MCF 10A (cell line): Measurements from ENCODE around the gene PDE4D. TPM values are rescaled to one million over a fixed set of nuclear protein-coding genes. Genes with fewer than 3 reads are reported as not detected.

Experiments
- BruUV-seq: library from RNA; stranded (reverse); fragments of 400-500 nt; replicated peaks from 2 replicates; lab custom pipeline; 2021; lab: Mats Ljungman, UMichigan
- CTCF ChIA-PET: fragments of 300-600 bp; sonication (Branson Sonifier 250); formaldehyde crosslinking; extraction: SDS; loops from one replicate; lab custom pipeline; 2021; ENCODE audit warnings: antibody characterized with exemption, inconsistent platforms; lab: Yijun Ruan, JAX
- POLR2A ChIA-PET: fragments of 300-600, 350-650 bp; sonication (Branson Sonifier 250); formaldehyde crosslinking; extraction: SDS; loops from one replicate; lab custom pipeline; 2020; ENCODE audit warnings: antibody characterized with exemption, inconsistent platforms; lab: Yijun Ruan, JAX
- DNase-seq: peaks from one replicate; pipeline ENCODE4 v3.0.0-alpha.2; 2018; ENCODE audit not compliant: unreplicated experiment
- H3K27ac Mint-ChIP-seq: one replicate; pipeline ENCODE4 v1.8.0; 2022; ENCODE audit warnings: mild to moderate bottlenecking, low read depth, mixed read lengths; ENCODE audit not compliant: unreplicated experiment
- H3K27me3 Mint-ChIP-seq: one replicate; pipeline ENCODE4 v1.8.0; 2022; ENCODE audit warnings: mixed read lengths; ENCODE audit not compliant: insufficient read depth, unreplicated experiment
- H3K36me3 Mint-ChIP-seq: one replicate; pipeline ENCODE4 v1.8.0; 2022; ENCODE audit warnings: mild to moderate bottlenecking, moderate library complexity, mixed read lengths; ENCODE audit not compliant: insufficient read depth, unreplicated experiment
- H3K4me1 Mint-ChIP-seq: one replicate; pipeline ENCODE4 v1.8.0; 2022; ENCODE audit warnings: mixed read lengths; ENCODE audit not compliant: insufficient read depth, unreplicated experiment
- H3K4me3 Mint-ChIP-seq: one replicate; pipeline ENCODE4 v1.8.0; 2022; ENCODE audit warnings: mild to moderate bottlenecking, moderate library complexity, mixed read lengths; ENCODE audit not compliant: unreplicated experiment
- H3K9me3 Mint-ChIP-seq: one replicate; pipeline ENCODE4 v1.8.0; 2022; ENCODE audit warnings: mixed read lengths; ENCODE audit not compliant: unreplicated experiment
- CTCF ChIP-seq: fragments of 200-600 bp; IDR thresholded peaks from one replicate; pipeline ENCODE4 v1.8.0; 2022; ENCODE audit warnings: antibody characterized with exemption, mild to moderate bottlenecking; ENCODE audit not compliant: unreplicated experiment
- intact Hi-C: fragments of 100-400 bp; cut with micrococcal nuclease; formaldehyde crosslinking; loops from 2 replicates; pipeline ENCODE4 v1.14.1; 2022
- total RNA-seq: library from RNA; stranded (reverse); gene quantifications from 2 replicates; pipeline ENCODE4 v1.2.3, GENCODE V29; 2022

PDE4D gene
- total RNA-seq, 1 experiment from 2014 or later = 85.0 TPM

- intact Hi-C loops = no loop called here
- no peak for DNase-seq
- H3K36me3 Mint-ChIP-seq = no peaks in the 10 kb centered on the region
- POLR2A ChIA-PET = interaction anchor here (0.7 to 1.2 kb wide), 2 partner anchors 15 to 549 kb away, joined by 3 to 4 read pairs; no protein-coding TSS in a partner anchor
- H3K4me3 Mint-ChIP-seq = no peak overlapping the region
- no peak overlapping the region for H3K27ac Mint-ChIP-seq
- peaks cover 2% of the 10 kb centered on the region for H3K4me1 Mint-ChIP-seq
- H3K9me3 Mint-ChIP-seq = no peaks in the 10 kb centered on the region
- BruUV-seq = no TSS peak
- CTCF ChIA-PET = no interaction called here
- no peaks in the 10 kb centered on the region for H3K27me3 Mint-ChIP-seq
- no peak for TF ChIP-seq CTCF
These were observed 359.8 kb downstream of the PDE4D start for GRCh38 chr5:59533730-59534108.

- CTCF ChIA-PET = no interaction called here
- no peaks in the 10 kb centered on the region for H3K36me3 Mint-ChIP-seq
- no peak overlapping the region for H3K4me3 Mint-ChIP-seq
- TF ChIP-seq CTCF = no peak
- BruUV-seq = no TSS peak
- no peak overlapping the region for H3K27ac Mint-ChIP-seq
- no peak for DNase-seq
- intact Hi-C loops = no loop called here
- H3K9me3 Mint-ChIP-seq = no peaks in the 10 kb centered on the region
- no peaks in the 10 kb centered on the region for H3K27me3 Mint-ChIP-seq
- POLR2A ChIA-PET = interaction anchor here (0.7 to 1.2 kb wide), 2 partner anchors 16 to 549 kb away, joined by 3 to 4 read pairs; no protein-coding TSS in a partner anchor
- H3K4me1 Mint-ChIP-seq = peaks cover 7% of the 10 kb centered on the region
These were observed 360.4 kb downstream of the PDE4D start for GRCh38 chr5:59532979-59533729.

GRCh38 chr5:59529239-59529638 lies 364.3 kb downstream of the PDE4D start:
- H3K36me3 Mint-ChIP-seq = peaks cover 6% of the 10 kb centered on the region
- CTCF ChIA-PET = interaction anchor here (0.6 to 0.9 kb wide), 2 partner anchors 159 to 281 kb away, joined by 3 to 4 read pairs; no protein-coding TSS in a partner anchor
- H3K9me3 Mint-ChIP-seq = no peaks in the 10 kb centered on the region
- H3K4me3 Mint-ChIP-seq = no peak overlapping the region
- intact Hi-C loops = no loop called here
- no peaks in the 10 kb centered on the region for H3K27me3 Mint-ChIP-seq
- no TSS peak for BruUV-seq
- no peak for DNase-seq
- no peak overlapping the region for H3K27ac Mint-ChIP-seq
- H3K4me1 Mint-ChIP-seq = peaks cover 12% of the 10 kb centered on the region
- TF ChIP-seq CTCF = no peak
- POLR2A ChIA-PET = interaction anchor here (0.7 to 1.1 kb wide), 2 partner anchors 15 to 1162 kb away, joined by 3 read pairs; no protein-coding TSS in a partner anchor

GRCh38 chr5:59528202-59528862 lies 365.2 kb downstream of the PDE4D start:
- TF ChIP-seq CTCF = no peak
- peaks cover 12% of the 10 kb centered on the region for H3K4me1 Mint-ChIP-seq
- CTCF ChIA-PET = interaction anchor here (0.6 to 0.9 kb wide), 7 partner anchors 8 to 282 kb away, joined by 3 to 5 read pairs (median 4); no protein-coding TSS in a partner anchor
- intact Hi-C loops = no loop called here
- no peak overlapping the region for H3K27ac Mint-ChIP-seq
- POLR2A ChIA-PET = interaction anchor here (0.7 to 1.1 kb wide), 2 partner anchors 16 to 1163 kb away, joined by 3 read pairs; no protein-coding TSS in a partner anchor
- H3K36me3 Mint-ChIP-seq = peaks cover 6% of the 10 kb centered on the region
- no peak for DNase-seq
- H3K4me3 Mint-ChIP-seq = no peak overlapping the region
- no peaks in the 10 kb centered on the region for H3K27me3 Mint-ChIP-seq
- BruUV-seq = no TSS peak
- no peaks in the 10 kb centered on the region for H3K9me3 Mint-ChIP-seq
